Glutamatergic neuron (in vitro differentiated cells): ENCODE measurements around the gene ZNF397. TPM values are rescaled to one million over a fixed set of nuclear protein-coding genes. Genes with fewer than 3 reads are reported as not detected.

Experiments
- DNase-seq: peaks from one replicate; pipeline ENCODE4 v3.0.0; 2022
- H3K27ac Mint-ChIP-seq: one replicate; pipeline ENCODE4 v1.8.0; 2020; ENCODE audit warnings: mild to moderate bottlenecking, mixed read lengths, inconsistent platforms; ENCODE audit not compliant: unreplicated experiment
- H3K27me3 Mint-ChIP-seq: one replicate; pipeline ENCODE4 v1.8.0; 2020; ENCODE audit warnings: mild to moderate bottlenecking, moderate library complexity, mixed read lengths, inconsistent platforms; ENCODE audit not compliant: unreplicated experiment
- H3K36me3 Mint-ChIP-seq: one replicate; pipeline ENCODE4 v1.8.0; 2020; ENCODE audit warnings: mild to moderate bottlenecking, mixed read lengths, inconsistent platforms; ENCODE audit not compliant: unreplicated experiment
- H3K4me1 Mint-ChIP-seq: one replicate; pipeline ENCODE4 v1.8.0; 2020; ENCODE audit warnings: mild to moderate bottlenecking, low read depth, mixed read lengths, inconsistent platforms; ENCODE audit not compliant: unreplicated experiment
- H3K4me3 Mint-ChIP-seq: one replicate; pipeline ENCODE4 v1.8.0; 2020; ENCODE audit warnings: mild to moderate bottlenecking, mixed read lengths, inconsistent platforms; ENCODE audit not compliant: unreplicated experiment
- H3K9me3 Mint-ChIP-seq: one replicate; pipeline ENCODE4 v1.8.0; 2020; ENCODE audit warnings: mild to moderate bottlenecking, moderate library complexity, mixed read lengths, inconsistent platforms; ENCODE audit not compliant: unreplicated experiment
- total RNA-seq: library from RNA; stranded (reverse); fragmentation: NEBNext Ultra II Directional; extraction: Animal tissue kit (Norgen Biotek cat#: 25700); gene quantifications from one replicate; pipeline ENCODE4 v1.2.1, GENCODE V29; 2021; ENCODE audit not compliant: unreplicated experiment
- TF ChIP-seq, protein P1 (sequence below): fragments of 200-600 bp; sonication (generic); IDR thresholded peaks from one replicate; pipeline ENCODE4 v1.5.0; 2021; ENCODE audit not compliant: partially characterized antibody, unreplicated experiment

The ZNF397 gene
- total RNA-seq, 1 donor from 2014 or later: 35.9 TPM

DNA sequence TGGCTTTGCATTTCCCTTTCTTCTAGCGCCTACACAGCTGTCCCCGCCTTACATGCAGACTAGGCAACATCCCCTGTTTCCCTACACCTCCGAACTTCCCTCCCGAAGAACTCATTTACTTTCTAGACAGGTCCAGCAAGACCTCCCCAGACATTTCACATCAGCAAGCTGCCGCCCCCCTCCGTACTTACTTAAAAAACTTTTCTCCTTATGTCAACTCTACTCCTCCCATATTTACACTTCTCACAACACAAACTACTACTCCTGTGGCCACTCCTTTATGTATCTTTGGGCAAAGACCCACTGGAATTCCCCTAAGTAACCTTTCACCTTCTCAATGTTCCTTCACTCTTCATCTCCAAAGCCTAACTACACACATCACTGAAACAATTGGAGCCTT lies 20.4 kb upstream of the ZNF397 start:
- no peak for DNase-seq
- Mint-ChIP-seq H3K27me3 (no peaks in the 10 kb centered on the region), H3K4me3 (no peak overlapping the region), H3K9me3 (no peaks in the 10 kb centered on the region), H3K27ac (no peak overlapping the region), H3K4me1 (no peaks in the 10 kb centered on the region), H3K36me3 (no peaks in the 10 kb centered on the region)
- TF ChIP-seq, protein P1, sequence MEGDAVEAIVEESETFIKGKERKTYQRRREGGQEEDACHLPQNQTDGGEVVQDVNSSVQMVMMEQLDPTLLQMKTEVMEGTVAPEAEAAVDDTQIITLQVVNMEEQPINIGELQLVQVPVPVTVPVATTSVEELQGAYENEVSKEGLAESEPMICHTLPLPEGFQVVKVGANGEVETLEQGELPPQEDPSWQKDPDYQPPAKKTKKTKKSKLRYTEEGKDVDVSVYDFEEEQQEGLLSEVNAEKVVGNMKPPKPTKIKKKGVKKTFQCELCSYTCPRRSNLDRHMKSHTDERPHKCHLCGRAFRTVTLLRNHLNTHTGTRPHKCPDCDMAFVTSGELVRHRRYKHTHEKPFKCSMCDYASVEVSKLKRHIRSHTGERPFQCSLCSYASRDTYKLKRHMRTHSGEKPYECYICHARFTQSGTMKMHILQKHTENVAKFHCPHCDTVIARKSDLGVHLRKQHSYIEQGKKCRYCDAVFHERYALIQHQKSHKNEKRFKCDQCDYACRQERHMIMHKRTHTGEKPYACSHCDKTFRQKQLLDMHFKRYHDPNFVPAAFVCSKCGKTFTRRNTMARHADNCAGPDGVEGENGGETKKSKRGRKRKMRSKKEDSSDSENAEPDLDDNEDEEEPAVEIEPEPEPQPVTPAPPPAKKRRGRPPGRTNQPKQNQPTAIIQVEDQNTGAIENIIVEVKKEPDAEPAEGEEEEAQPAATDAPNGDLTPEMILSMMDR: no peak

DNA sequence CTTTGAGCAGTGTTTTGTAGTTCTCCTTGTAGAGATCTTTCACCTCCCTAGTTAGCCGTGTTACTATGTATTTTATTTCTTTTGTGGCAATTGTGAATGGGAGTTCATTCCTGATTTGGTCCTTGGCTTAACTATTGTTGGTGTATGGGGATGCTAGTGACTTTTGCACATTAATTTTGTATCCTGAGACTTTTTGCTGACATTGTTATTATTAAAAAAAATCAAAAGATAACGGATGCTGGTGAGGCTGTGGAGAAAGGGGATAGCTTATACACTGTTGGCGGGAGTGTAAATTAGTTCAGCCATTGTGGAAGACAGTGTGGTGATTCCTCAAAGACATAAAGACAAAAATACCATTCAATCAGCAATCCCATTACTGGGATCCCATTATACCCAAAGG lies 17.0 kb upstream of the ZNF397 start:
- Mint-ChIP-seq H3K27me3 (no peaks in the 10 kb centered on the region), H3K36me3 (no peaks in the 10 kb centered on the region), H3K4me3 (no peak overlapping the region), H3K27ac (no peak overlapping the region), H3K9me3 (no peaks in the 10 kb centered on the region), H3K4me1 (no peaks in the 10 kb centered on the region)
- TF ChIP-seq, protein P1: no peak
- no peak for DNase-seq

DNA sequence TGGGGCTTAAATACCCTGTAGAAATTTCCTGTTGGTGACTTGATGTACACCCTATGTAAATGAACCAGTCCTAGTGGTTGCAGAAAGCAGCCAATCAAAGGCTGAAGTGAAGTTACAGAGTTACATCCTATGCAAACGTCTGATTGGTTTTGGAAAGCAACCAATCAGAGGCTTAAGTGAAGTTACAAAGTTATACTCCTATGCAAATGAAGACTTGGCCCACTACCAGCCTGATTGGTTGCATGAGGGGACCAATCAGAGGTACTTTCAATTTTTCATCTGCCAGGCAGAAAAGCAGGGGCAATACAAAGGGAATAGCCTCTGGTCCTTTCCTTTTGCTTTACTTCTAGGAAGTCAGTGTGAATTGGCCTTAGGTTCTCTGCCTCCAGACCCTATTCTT lies 13.6 kb upstream of the ZNF397 start:
- DNase-seq: no peak
- Mint-ChIP-seq H3K36me3 (no peaks in the 10 kb centered on the region), H3K4me1 (peaks cover 3% of the 10 kb centered on the region), H3K4me3 (no peak overlapping the region), H3K27ac (no peak overlapping the region), H3K27me3 (no peaks in the 10 kb centered on the region), H3K9me3 (no peaks in the 10 kb centered on the region)
- TF ChIP-seq, protein P1: no peak

DNA sequence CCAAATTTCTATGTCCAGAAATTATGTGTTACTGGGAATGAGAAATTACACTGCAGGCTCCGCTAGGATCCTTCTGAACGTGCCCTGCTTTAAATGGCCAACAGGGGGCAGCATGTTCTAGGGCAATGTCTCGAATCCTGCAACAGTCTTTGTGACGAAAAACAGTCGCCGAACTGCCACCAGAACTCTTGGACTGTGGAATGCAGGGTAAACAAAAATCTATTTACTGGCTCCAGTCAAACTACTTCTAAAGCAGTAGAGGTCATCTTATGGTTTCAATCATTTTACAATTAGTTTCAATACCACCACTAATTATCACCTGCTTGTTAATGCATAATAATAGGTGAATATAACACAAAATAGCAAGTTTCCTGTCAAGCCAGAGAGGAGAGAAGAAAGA lies 9.8 kb upstream of the ZNF397 start:
- H3K36me3 Mint-ChIP-seq: no peaks in the 10 kb centered on the region
- TF ChIP-seq, protein P1: peak; percentile 93
- H3K4me1 Mint-ChIP-seq: peaks cover 3% of the 10 kb centered on the region
- H3K27me3 Mint-ChIP-seq: no peaks in the 10 kb centered on the region
- H3K9me3 Mint-ChIP-seq: no peaks in the 10 kb centered on the region
- no peak overlapping the region for H3K27ac Mint-ChIP-seq
- no peak overlapping the region for H3K4me3 Mint-ChIP-seq
- peak; percentile 87 for DNase-seq

DNA sequence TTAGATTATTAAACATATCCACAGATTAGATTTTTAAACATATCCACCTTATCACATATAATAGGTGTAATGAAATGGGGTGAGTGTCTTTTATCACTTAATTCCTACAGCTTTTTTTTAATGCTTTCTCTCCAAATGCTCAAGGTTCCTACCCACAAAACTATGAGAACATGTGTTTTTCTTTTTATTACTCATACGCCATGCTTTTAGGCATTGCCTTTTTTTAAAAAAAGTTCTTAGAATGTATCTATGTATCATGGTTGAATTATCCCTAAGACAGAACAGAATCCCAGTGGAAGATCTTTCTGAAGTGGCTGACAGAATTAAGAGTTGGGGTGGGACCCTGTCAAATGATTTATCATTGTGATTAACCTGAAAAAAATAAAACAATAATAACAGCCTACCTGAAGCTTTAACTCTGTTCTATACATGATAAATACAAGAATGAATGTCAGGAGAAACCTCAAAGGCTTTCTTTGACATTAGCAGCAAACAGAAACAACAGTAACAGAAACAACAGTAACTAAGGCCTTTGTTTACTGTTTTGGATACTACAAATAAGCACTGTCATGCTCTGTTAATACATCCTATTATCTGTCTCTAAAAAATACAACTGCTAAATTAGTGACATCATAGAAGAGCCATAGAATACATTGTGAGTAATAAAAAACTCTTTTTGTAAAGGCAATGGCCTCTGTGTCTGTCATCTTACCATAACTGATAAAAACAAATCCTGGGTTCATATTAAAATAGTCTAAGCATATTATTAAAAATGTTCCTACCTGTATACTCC lies 4.1 kb upstream of the ZNF397 start:
- Mint-ChIP-seq H3K27me3 (no peaks in the 10 kb centered on the region), H3K9me3 (peaks cover 2% of the 10 kb centered on the region), H3K27ac (no peak overlapping the region), H3K36me3 (no peaks in the 10 kb centered on the region), H3K4me1 (no peaks in the 10 kb centered on the region), H3K4me3 (no peak overlapping the region)
- TF ChIP-seq, protein P1: no peak
- no peak for DNase-seq
